ENCODE data around the gene GGCX.

The GGCX gene

DNA sequence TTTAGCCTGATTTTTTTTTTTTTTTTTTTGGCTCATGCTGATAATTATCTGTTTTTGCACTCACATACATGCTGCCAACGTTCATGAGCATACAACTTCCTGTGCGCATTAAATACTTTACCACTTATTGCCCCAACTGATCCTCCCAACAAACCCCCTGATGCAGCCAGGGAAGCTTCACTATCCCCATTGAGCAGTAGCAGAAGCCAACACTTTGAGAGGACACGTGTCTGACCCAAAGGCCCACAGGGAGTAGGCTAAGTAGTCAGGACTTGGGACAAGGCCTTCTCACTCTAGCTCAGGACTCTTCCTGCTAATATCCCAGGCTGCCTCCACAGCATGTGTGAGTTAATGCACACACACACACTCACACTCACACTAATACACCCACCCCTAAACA is 58.6 kb downstream of the GGCX start:
- Mint-ChIP-seq H3K27me3 (ENCODE audit: low read depth, poor library complexity) (peaks cover 15% of the 10 kb centered on the region), H3K27ac (no peak overlapping the region), H3K4me3 (no peak overlapping the region), H3K4me1 (peaks cover 29% of the 10 kb centered on the region), H3K9me3 (peaks cover 6% of the 10 kb centered on the region), H3K36me3 (ENCODE audit: low read depth) (no peaks in the 10 kb centered on the region)
- TF ChIP-seq, protein P1, sequence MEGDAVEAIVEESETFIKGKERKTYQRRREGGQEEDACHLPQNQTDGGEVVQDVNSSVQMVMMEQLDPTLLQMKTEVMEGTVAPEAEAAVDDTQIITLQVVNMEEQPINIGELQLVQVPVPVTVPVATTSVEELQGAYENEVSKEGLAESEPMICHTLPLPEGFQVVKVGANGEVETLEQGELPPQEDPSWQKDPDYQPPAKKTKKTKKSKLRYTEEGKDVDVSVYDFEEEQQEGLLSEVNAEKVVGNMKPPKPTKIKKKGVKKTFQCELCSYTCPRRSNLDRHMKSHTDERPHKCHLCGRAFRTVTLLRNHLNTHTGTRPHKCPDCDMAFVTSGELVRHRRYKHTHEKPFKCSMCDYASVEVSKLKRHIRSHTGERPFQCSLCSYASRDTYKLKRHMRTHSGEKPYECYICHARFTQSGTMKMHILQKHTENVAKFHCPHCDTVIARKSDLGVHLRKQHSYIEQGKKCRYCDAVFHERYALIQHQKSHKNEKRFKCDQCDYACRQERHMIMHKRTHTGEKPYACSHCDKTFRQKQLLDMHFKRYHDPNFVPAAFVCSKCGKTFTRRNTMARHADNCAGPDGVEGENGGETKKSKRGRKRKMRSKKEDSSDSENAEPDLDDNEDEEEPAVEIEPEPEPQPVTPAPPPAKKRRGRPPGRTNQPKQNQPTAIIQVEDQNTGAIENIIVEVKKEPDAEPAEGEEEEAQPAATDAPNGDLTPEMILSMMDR (IDR thresholded peaks at IDR 0.05) = no peak
- no peak for DNase-seq

- H3K27me3 Mint-ChIP-seq (ENCODE audit: low read depth, poor library complexity) = peaks cover 15% of the 10 kb centered on the region
- H3K4me3 Mint-ChIP-seq = no peak overlapping the region
- H3K36me3 Mint-ChIP-seq (ENCODE audit: low read depth) = no peaks in the 10 kb centered on the region
- H3K9me3 Mint-ChIP-seq = peaks cover 6% of the 10 kb centered on the region
- DNase-seq = no peak
- H3K4me1 Mint-ChIP-seq = peaks cover 31% of the 10 kb centered on the region
- H3K27ac Mint-ChIP-seq = no peak overlapping the region
- TF ChIP-seq, protein P1 (IDR thresholded peaks at IDR 0.05) = no peak
Measured at GRCh38 chr2:85501248-85501647, 60.0 kb downstream of the GGCX start.

- H3K4me1 Mint-ChIP-seq = peaks cover 21% of the 10 kb centered on the region
- H3K27me3 Mint-ChIP-seq (ENCODE audit: low read depth, poor library complexity) = peaks cover 12% of the 10 kb centered on the region
- peaks cover 6% of the 10 kb centered on the region for H3K9me3 Mint-ChIP-seq
- DNase-seq = no peak
- no peak overlapping the region for H3K4me3 Mint-ChIP-seq
- no peak overlapping the region for H3K27ac Mint-ChIP-seq
- no peaks in the 10 kb centered on the region for H3K36me3 Mint-ChIP-seq (ENCODE audit: low read depth)
- TF ChIP-seq, protein P1 (IDR thresholded peaks at IDR 0.05) = no peak
Measured at GRCh38 chr2:85497944-85498630, 63.2 kb downstream of the GGCX start.

DNA sequence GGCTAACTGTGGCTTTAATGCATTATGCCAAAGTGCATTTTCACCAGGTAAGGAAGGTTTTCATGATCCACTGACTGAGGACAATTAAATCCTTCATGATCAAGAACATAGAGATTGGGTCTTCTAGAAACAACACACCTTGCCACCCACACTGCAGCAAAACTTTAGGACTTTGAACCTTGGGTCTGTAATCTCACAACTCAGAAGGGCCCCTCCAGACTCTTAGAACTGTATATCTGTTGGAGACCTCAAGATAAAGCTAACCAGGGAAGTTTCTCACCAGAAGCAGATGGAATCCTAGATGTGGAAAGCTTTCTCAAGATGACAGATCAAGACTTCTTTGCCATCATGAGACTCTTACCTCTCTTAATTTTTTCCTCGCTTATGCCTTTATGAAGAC is 64.9 kb downstream of the GGCX start:
- H3K4me1 Mint-ChIP-seq = peaks cover 21% of the 10 kb centered on the region
- H3K4me3 Mint-ChIP-seq = no peak overlapping the region
- peaks cover 11% of the 10 kb centered on the region for H3K27me3 Mint-ChIP-seq (ENCODE audit: low read depth, poor library complexity)
- TF ChIP-seq, protein P1 (IDR thresholded peaks at IDR 0.05) = no peak
- no peak for DNase-seq
- H3K9me3 Mint-ChIP-seq = peaks cover 6% of the 10 kb centered on the region
- no peaks in the 10 kb centered on the region for H3K36me3 Mint-ChIP-seq (ENCODE audit: low read depth)
- no peak overlapping the region for H3K27ac Mint-ChIP-seq
